MM.1S (cell line): ENCODE results near the gene SYVN1.

Experiments
- DNase-seq: peaks from one replicate; pipeline ENCODE4 v3.0.0-alpha.2; 2015
- H2AFZ ChIP-seq: fragments of 300-600 bp; sonication (generic); 2 replicates; pipeline ENCODE4 v1.6.0; 2016; ENCODE audit warnings: antibody characterized with exemption, low read length
- H3F3A ChIP-seq: fragments of 300-600 bp; sonication (generic); 2 replicates; pipeline ENCODE4 v1.6.1; 2016; ENCODE audit warnings: mild to moderate bottlenecking, antibody characterized with exemption, low read length, moderate library complexity, mixed read lengths; ENCODE audit not compliant: insufficient read depth
- H3K27ac ChIP-seq: fragments of 300-600 bp; sonication (generic); 2 replicates; pipeline ENCODE4 v1.5.1; 2016; ENCODE audit warnings: mild to moderate bottlenecking, low read length
- H3K27me3 ChIP-seq: fragments of 300-600 bp; sonication (generic); replicated peaks from 2 replicates; pipeline ENCODE4 v1.6.0; 2016; ENCODE audit warnings: low read length; ENCODE audit not compliant: insufficient read depth
- H3K36me3 ChIP-seq: fragments of 300-600 bp; sonication (generic); replicated peaks from 2 replicates; pipeline ENCODE4 v1.6.1; 2016; ENCODE audit warnings: mild to moderate bottlenecking, low read length, mixed read lengths; ENCODE audit not compliant: insufficient read depth
- H3K4me1 ChIP-seq: fragments of 300-600 bp; sonication (generic); 2 replicates; pipeline ENCODE4 v1.6.1; 2016; ENCODE audit warnings: low read length, mixed read lengths
- H3K4me2 ChIP-seq: fragments of 300-600 bp; sonication (generic); 2 replicates; pipeline ENCODE4 v1.6.0; 2016; ENCODE audit warnings: low read depth, low read length
- H3K4me3 ChIP-seq: fragments of 300-600 bp; sonication (generic); 2 replicates; pipeline ENCODE4 v1.5.1; 2016; ENCODE audit warnings: low read length, mixed read lengths
- H3K79me2 ChIP-seq: fragments of 300-600 bp; sonication (generic); 2 replicates; pipeline ENCODE4 v1.6.1; 2016; ENCODE audit warnings: mixed run types, low read length, mixed read lengths
- H3K9ac ChIP-seq: fragments of 300-600 bp; sonication (generic); 2 replicates; pipeline ENCODE4 v1.6.1; 2016; ENCODE audit warnings: low read length, mixed read lengths
- H3K9me2 ChIP-seq: fragments of 300-600 bp; sonication (generic); replicated peaks from 2 replicates; pipeline ENCODE4 v1.6.1; 2016; ENCODE audit warnings: mild to moderate bottlenecking, low read length, mixed read lengths; ENCODE audit not compliant: insufficient read depth
- H3K9me3 ChIP-seq: fragments of 300-600 bp; sonication (generic); replicated peaks from 2 replicates; pipeline ENCODE4 v1.6.1; 2016; ENCODE audit warnings: mild to moderate bottlenecking, low read length, mixed read lengths; ENCODE audit not compliant: insufficient read depth
- H4K20me1 ChIP-seq: fragments of 300-600 bp; sonication (generic); 2 replicates; pipeline ENCODE4 v1.6.1; 2016; ENCODE audit warnings: mild to moderate bottlenecking, low read length, moderate library complexity, mixed read lengths; ENCODE audit not compliant: insufficient read depth
- CTCF ChIP-seq: fragments of 300-600 bp; sonication (generic); IDR thresholded peaks from 2 replicates; pipeline ENCODE4 v1.5.1; 2016; ENCODE audit warnings: antibody characterized with exemption, low read length, mixed read lengths
- EZH2 ChIP-seq: fragments of 300-600 bp; sonication (generic); optimal IDR thresholded peaks from 2 replicates; pipeline ENCODE3; 2017; ENCODE audit warnings: low read depth, mild to moderate bottlenecking, antibody characterized with exemption, low read length, mixed read lengths
- EZH2phosphoT487 ChIP-seq: fragments of 300-600 bp; sonication (generic); IDR thresholded peaks from 2 replicates; pipeline ENCODE4 v1.6.1; 2018; ENCODE audit warnings: antibody characterized with exemption, low read length

The SYVN1 gene

GRCh38 chr11:65126624-65127274 lies 7.6 kb downstream of the SYVN1 start:
- Histone ChIP-seq H3K9me2 (no peaks in the 10 kb centered on the region), H3K4me2 (no peak overlapping the region), H3K4me3 (no peak overlapping the region), H4K20me1 (no peaks in the 10 kb centered on the region), H3K79me2 (peaks cover 79% of the 10 kb centered on the region), H3F3A (peaks cover 46% of the 10 kb centered on the region), H3K9me3 (no peaks in the 10 kb centered on the region), H2AFZ (no peak overlapping the region), H3K4me1 (peaks cover 14% of the 10 kb centered on the region), H3K27me3 (no peaks in the 10 kb centered on the region), H3K36me3 (peaks cover 18% of the 10 kb centered on the region), H3K9ac (no peak overlapping the region), H3K27ac (no peak overlapping the region; the same call in 1 of the 2 replicates)
- DNase-seq, result no peak
- no peak for TF ChIP-seq EZH2phosphoT487
- TF ChIP-seq EZH2, result no peak
- TF ChIP-seq CTCF, result no peak

- H3K27ac ChIP-seq, result no peak overlapping the region
- H4K20me1 ChIP-seq, result no peaks in the 10 kb centered on the region
- H2AFZ ChIP-seq, result no peak overlapping the region
- peaks cover 12% of the 10 kb centered on the region for H3K4me1 ChIP-seq
- DNase-seq, result no peak
- no peaks in the 10 kb centered on the region for H3K9me2 ChIP-seq
- H3K9ac ChIP-seq, result no peak overlapping the region
- no peak overlapping the region for H3K4me3 ChIP-seq
- no peaks in the 10 kb centered on the region for H3K27me3 ChIP-seq
- H3F3A ChIP-seq, result peaks cover 53% of the 10 kb centered on the region
- no peak overlapping the region for H3K4me2 ChIP-seq
- H3K36me3 ChIP-seq, result peaks cover 10% of the 10 kb centered on the region
- H3K79me2 ChIP-seq, result peaks cover 79% of the 10 kb centered on the region
- no peaks in the 10 kb centered on the region for H3K9me3 ChIP-seq
- TF ChIP-seq CTCF, result no peak
- TF ChIP-seq EZH2, result no peak
- no peak for TF ChIP-seq EZH2phosphoT487
These were observed 8.9 kb downstream of the SYVN1 start for GRCh38 chr11:65125197-65126056.

GRCh38 chr11:65124480-65125196 lies 9.7 kb downstream of the SYVN1 start:
- Histone ChIP-seq H3F3A (peaks cover 56% of the 10 kb centered on the region), H3K9ac (no peak overlapping the region), H3K9me2 (no peaks in the 10 kb centered on the region), H3K36me3 (peaks cover 14% of the 10 kb centered on the region), H3K4me3 (no peak overlapping the region), H3K4me1 (peaks cover 20% of the 10 kb centered on the region), H2AFZ (no peak overlapping the region), H3K27me3 (no peaks in the 10 kb centered on the region), H3K79me2 (peaks cover 79% of the 10 kb centered on the region), H3K27ac (no peak overlapping the region), H3K9me3 (no peaks in the 10 kb centered on the region), H3K4me2 (no peak overlapping the region), H4K20me1 (no peaks in the 10 kb centered on the region)
- no peak for DNase-seq
- TF ChIP-seq EZH2phosphoT487 (no peak), EZH2 (no peak), CTCF (no peak)
